Measurements from ENCODE around the gene CYP20A1.
"Not testable (repeated sequence)": the region's sequence is repeated elsewhere in the genome, so short reads cannot be mapped to it uniquely, and the experiment has no call there.

CYP20A1 gene

DNA sequence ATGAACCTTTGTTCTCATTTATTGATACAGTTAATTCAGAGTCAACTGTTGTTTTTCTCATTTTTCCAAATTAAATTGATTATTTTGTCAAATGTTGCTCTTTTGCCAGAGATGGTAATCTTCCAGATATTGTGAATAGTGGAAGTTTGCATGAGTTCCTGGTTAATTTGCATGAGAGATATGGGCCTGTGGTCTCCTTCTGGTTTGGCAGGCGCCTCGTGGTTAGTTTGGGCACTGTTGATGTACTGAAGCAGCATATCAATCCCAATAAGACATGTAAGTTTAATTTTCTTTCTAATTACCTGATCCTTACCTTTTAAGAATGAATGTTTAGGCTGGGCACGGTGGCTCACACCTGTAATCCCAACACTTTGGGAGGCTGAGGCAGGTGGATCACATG, 7.8 kb downstream of the CYP20A1 start:
- H3K79me2 ChIP-seq (ENCODE audit: insufficient read depth, low read depth): no peaks in the 10 kb centered on the region
- peaks cover 23% of the 10 kb centered on the region for H3K4me1 ChIP-seq (ENCODE audit: low read depth, poor library complexity, severe bottlenecking)
- H3K9ac ChIP-seq: no peak overlapping the region
- 0 out of 2 replicates have a peak overlapping the region, but pooled peaks have one; percentile 4 for H3K4me2 ChIP-seq
- no peaks in the 10 kb centered on the region for H4K20me1 ChIP-seq (ENCODE audit: insufficient read depth)
- H3K4me3 ChIP-seq (IDR thresholded peaks at IDR 0.05; ENCODE audit: insufficient read depth, low read depth, low read length): no peak overlapping the region
- no peak for TF ChIP-seq CTCF (conservative IDR thresholded peaks at IDR 0.05; ENCODE audit: low read depth, low read length)
- H2AFZ ChIP-seq (ENCODE audit: low read depth): no peak overlapping the region
- no peaks in the 10 kb centered on the region for H3K36me3 ChIP-seq (ENCODE audit: insufficient read depth)
- H3K27ac ChIP-seq: no peak overlapping the region
- H3K27me3 ChIP-seq (ENCODE audit: insufficient read depth, low read depth): no peaks in the 10 kb centered on the region

GRCh38 chr2:203252818-203253217, 14.0 kb downstream of the CYP20A1 start:
- H3K27me3 ChIP-seq (ENCODE audit: insufficient read depth, low read depth): no peaks in the 10 kb centered on the region
- TF ChIP-seq CTCF (conservative IDR thresholded peaks at IDR 0.05; ENCODE audit: low read depth, low read length): no peak
- H3K4me1 ChIP-seq (ENCODE audit: low read depth, poor library complexity, severe bottlenecking): no peaks in the 10 kb centered on the region
- H3K27ac ChIP-seq: no peak overlapping the region
- H3K4me3 ChIP-seq (IDR thresholded peaks at IDR 0.05; ENCODE audit: insufficient read depth, low read depth, low read length): no peak overlapping the region
- no peaks in the 10 kb centered on the region for H3K79me2 ChIP-seq (ENCODE audit: insufficient read depth, low read depth)
- no peaks in the 10 kb centered on the region for H4K20me1 ChIP-seq (ENCODE audit: insufficient read depth)
- no peaks in the 10 kb centered on the region; the same call in 1 of the 2 replicates for H3K36me3 ChIP-seq (ENCODE audit: insufficient read depth)
- no peak overlapping the region for H3K4me2 ChIP-seq
- no peak overlapping the region for H3K9ac ChIP-seq
- no peak overlapping the region for H2AFZ ChIP-seq (ENCODE audit: low read depth)

GRCh38 chr2:203253422-203254095, 14.7 kb downstream of the CYP20A1 start:
- not testable (repeated sequence) for H3K4me1 ChIP-seq (ENCODE audit: low read depth, poor library complexity, severe bottlenecking); H3K36me3 ChIP-seq (ENCODE audit: insufficient read depth); H3K4me2 ChIP-seq; H3K27me3 ChIP-seq (ENCODE audit: insufficient read depth, low read depth); H3K79me2 ChIP-seq (ENCODE audit: insufficient read depth, low read depth); H3K4me3 ChIP-seq (IDR thresholded peaks at IDR 0.05; ENCODE audit: insufficient read depth, low read depth, low read length); H3K9ac ChIP-seq; H4K20me1 ChIP-seq (ENCODE audit: insufficient read depth); H2AFZ ChIP-seq (ENCODE audit: low read depth); H3K27ac ChIP-seq

GRCh38 chr2:203261326-203262159, 22.7 kb downstream of the CYP20A1 start:
- TF ChIP-seq CTCF (conservative IDR thresholded peaks at IDR 0.05; ENCODE audit: low read depth, low read length): no peak
- Histone ChIP-seq H4K20me1 (ENCODE audit: insufficient read depth) (no peaks in the 10 kb centered on the region), H3K27me3 (ENCODE audit: insufficient read depth, low read depth) (no peaks in the 10 kb centered on the region), H3K4me1 (ENCODE audit: low read depth, poor library complexity, severe bottlenecking) (no peaks in the 10 kb centered on the region), H3K9ac (no peak overlapping the region), H2AFZ (ENCODE audit: low read depth) (no peak overlapping the region), H3K36me3 (ENCODE audit: insufficient read depth) (no peaks in the 10 kb centered on the region), H3K4me3 (IDR thresholded peaks at IDR 0.05; ENCODE audit: insufficient read depth, low read depth, low read length) (no peak overlapping the region), H3K27ac (no peak overlapping the region), H3K79me2 (ENCODE audit: insufficient read depth, low read depth) (no peaks in the 10 kb centered on the region), H3K4me2 (no peak overlapping the region)

DNA sequence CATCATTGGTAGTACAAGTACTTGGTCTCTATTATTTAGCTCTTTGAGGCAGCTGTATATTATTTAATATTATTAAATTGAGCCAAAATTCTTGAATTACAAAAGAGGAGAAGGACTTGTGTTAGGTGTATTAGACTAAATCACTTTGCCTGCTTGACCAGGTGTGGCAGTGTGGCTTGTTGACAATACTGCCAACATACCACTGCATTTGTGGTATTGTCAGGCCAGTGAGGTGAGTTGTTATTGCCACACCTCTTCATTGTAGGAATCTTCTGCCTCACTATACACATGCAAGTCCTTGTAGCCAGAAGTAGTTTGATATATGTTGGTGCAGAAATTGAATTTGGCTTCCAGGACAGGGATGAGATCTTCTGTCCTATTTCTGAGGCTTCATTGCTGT, 40.5 kb downstream of the CYP20A1 start:
- Histone ChIP-seq H2AFZ (ENCODE audit: low read depth) (no peak overlapping the region), H3K27ac (no peak overlapping the region), H3K36me3 (ENCODE audit: insufficient read depth) (no peaks in the 10 kb centered on the region), H3K4me1 (ENCODE audit: low read depth, poor library complexity, severe bottlenecking) (no peaks in the 10 kb centered on the region), H3K79me2 (ENCODE audit: insufficient read depth, low read depth) (no peaks in the 10 kb centered on the region), H3K4me2 (no peak overlapping the region), H3K4me3 (IDR thresholded peaks at IDR 0.05; ENCODE audit: insufficient read depth, low read depth, low read length) (no peak overlapping the region), H3K9ac (no peak overlapping the region), H3K27me3 (ENCODE audit: insufficient read depth, low read depth) (no peaks in the 10 kb centered on the region), H4K20me1 (ENCODE audit: insufficient read depth) (no peaks in the 10 kb centered on the region)
- TF ChIP-seq CTCF (conservative IDR thresholded peaks at IDR 0.05; ENCODE audit: low read depth, low read length): no peak

All from KMS-11 (cell line).